Right atrium auricular region (tissue), 2 donors: ENCODE measurements around the gene SGF29. TPM values are rescaled to one million over a fixed set of nuclear protein-coding genes. Genes with fewer than 3 reads are reported as not detected.
"Not testable (repeated sequence)": the region's sequence is repeated elsewhere in the genome, so short reads cannot be mapped to it uniquely, and the experiment has no call there.

ENCODE experiments used
- DNase-seq: peaks from one replicate; pipeline ENCODE4 v3.0.0-alpha.2; 2019; ENCODE audit warnings: low spot score
- H3K27ac ChIP-seq, 2 donors: fragments of 200-600 bp; sonication (generic); 1 replicate in 1 of 2; 2 replicates in 1 of 2; pipeline ENCODE4 v1.5.1; 2016 to 2019
- H3K27me3 ChIP-seq, 2 donors: fragments of 200-600 bp; sonication (generic); one replicate each; pipeline versions ENCODE4 v1.5.1 to v1.6.0; 2017 to 2019
- H3K36me3 ChIP-seq: fragments of 200-600 bp; sonication (generic); one replicate; pipeline ENCODE4 v1.5.1; 2016
- H3K4me1 ChIP-seq, 2 donors: fragments of 200-600 bp; sonication (generic); one replicate each; pipeline versions ENCODE4 v1.5.1 to v1.6.0; 2017 to 2019
- H3K4me3 ChIP-seq, 2 donors: fragments of 200-600 bp; sonication (generic); 1 replicate in 1 of 2; 2 replicates in 1 of 2; pipeline ENCODE4 v1.5.1; 2017 to 2019; ENCODE audit warnings: mild to moderate bottlenecking in 1 of 2, moderate library complexity in 1 of 2
- H3K9me3 ChIP-seq, 2 donors: fragments of 200-600 bp; sonication (generic); one replicate each; pipeline ENCODE4 v1.5.1; 2019
- CTCF ChIP-seq, 2 donors: fragments of 200-600 bp; sonication (generic); IDR thresholded peaks; one replicate each; pipeline ENCODE4 v1.5.1; 2019; ENCODE audit warnings: antibody characterized with exemption in 2 of 2
- total RNA-seq, 2 donors: library from RNA; depleted of rRNA; stranded (reverse); fragments of >200 nt; gene quantifications; one replicate each; pipeline ENCODE4 v1.1.0, GENCODE V29; 2016

The SGF29 gene
- total RNA-seq, 2 donors from 2014 or later = 14.2 to 21.8 TPM

GRCh38 chr16:28538733-28539596 is 14.8 kb upstream of the SGF29 start, which contains the start of gene NUPR1:
Gene NUPR1, minus strand, starts transcription at chr16:28538974. Its CDS starts 67 bp downstream, at chr16:28538907.
- Histone ChIP-seq H3K9me3 (no peaks in the 10 kb centered on the region), H3K36me3 (peaks cover 21% of the 10 kb centered on the region), H3K27me3 (no peaks in the 10 kb centered on the region), H3K4me3 (peak within 1 kb of the TSS; percentile 50 to 53), H3K27ac (peak within 1 kb of the TSS; percentile 91 to 98), H3K4me1 (peaks cover 0 to 30% of the 10 kb centered on the region in 2 donors)
- TF ChIP-seq CTCF (IDR thresholded peaks at IDR 0.05) = no peak
- peak; percentile 99 for DNase-seq

- peaks cover 0 to 30% of the 10 kb centered on the region in 2 donors for H3K4me1 ChIP-seq
- H3K27ac ChIP-seq = peak overlapping the region in 1 of 2 donors; percentile 91
- no peak for TF ChIP-seq CTCF (IDR thresholded peaks at IDR 0.05)
- no peak overlapping the region for H3K4me3 ChIP-seq
- no peak for DNase-seq
- no peaks in the 10 kb centered on the region for H3K27me3 ChIP-seq
- H3K9me3 ChIP-seq = no peaks in the 10 kb centered on the region
- H3K36me3 ChIP-seq = peaks cover 16% of the 10 kb centered on the region
Measured at GRCh38 chr16:28540346-28540745, 13.4 kb upstream of the SGF29 start.

- no peak overlapping the region for H3K4me3 ChIP-seq
- TF ChIP-seq CTCF (IDR thresholded peaks at IDR 0.05) = no peak
- H3K27me3 ChIP-seq = no peaks in the 10 kb centered on the region
- H3K9me3 ChIP-seq = no peaks in the 10 kb centered on the region
- no peak overlapping the region for H3K27ac ChIP-seq
- H3K4me1 ChIP-seq = peaks cover 0 to 15% of the 10 kb centered on the region in 2 donors
- DNase-seq = no peak
- no peaks in the 10 kb centered on the region for H3K36me3 ChIP-seq
Measured at GRCh38 chr16:28542646-28543045, 11.1 kb upstream of the SGF29 start.

- Histone ChIP-seq H3K4me1 (peaks cover 0 to 11% of the 10 kb centered on the region in 2 donors), H3K4me3 (no peak overlapping the region), H3K27me3 (no peaks in the 10 kb centered on the region), H3K27ac (no peak overlapping the region), H3K9me3 (no peaks in the 10 kb centered on the region), H3K36me3 (no peaks in the 10 kb centered on the region)
- DNase-seq = no peak
- TF ChIP-seq CTCF (IDR thresholded peaks at IDR 0.05) = no peak
Measured at GRCh38 chr16:28543072-28543471, 10.6 kb upstream of the SGF29 start.

GRCh38 chr16:28544998-28545397 is 8.7 kb upstream of the SGF29 start:
- DNase-seq = no peak

GRCh38 chr16:28545964-28546363 is 7.8 kb upstream of the SGF29 start:
- not testable (repeated sequence) for H3K4me1 ChIP-seq, H3K4me3 ChIP-seq, H3K36me3 ChIP-seq, H3K27me3 ChIP-seq, DNase-seq, H3K27ac ChIP-seq, H3K9me3 ChIP-seq

More at GRCh38 chr16:28544998-28545397, 8.7 kb upstream of the SGF29 start:
- H3K4me3 ChIP-seq = no peak overlapping the region
- no peaks in the 10 kb centered on the region for H3K36me3 ChIP-seq
- no peaks in the 10 kb centered on the region for H3K9me3 ChIP-seq
- no peaks in the 10 kb centered on the region for H3K27me3 ChIP-seq
- TF ChIP-seq CTCF (IDR thresholded peaks at IDR 0.05) = no peak
- H3K4me1 ChIP-seq = no peaks in the 10 kb centered on the region
- H3K27ac ChIP-seq = no peak overlapping the region
